Measurements from ENCODE around the gene GADL1.

GADL1 gene

GRCh38 chr3:30679045-30679444, 215.4 kb downstream of the GADL1 start:
- H3K9me3 ChIP-seq (ENCODE audit: control insufficient read depth, insufficient read depth, low read depth, low read length), result no peaks in the 10 kb centered on the region
- H3K27ac ChIP-seq (ENCODE audit: extremely low read depth, low read depth, low read length), result no peak overlapping the region
- H3K4me3 ChIP-seq (ENCODE audit: low read depth, low read length), result no peak overlapping the region
- peaks cover 0 to 25% of the 10 kb centered on the region in 2 experiments; a peak in 1 of 3 replicates for H3K36me3 ChIP-seq (ENCODE audit: control insufficient read depth in 2 of 2, insufficient read depth in 1 of 2, low read length in 2 of 2)
- no peak for TF ChIP-seq ZBTB49 (tag by site-specific recombination; IDR thresholded peaks at IDR 0.05; ENCODE audit: low read depth)
- TF ChIP-seq ZNF37A (tag by site-specific recombination; IDR thresholded peaks at IDR 0.05), result no peak
- no peak for TF ChIP-seq ZNF792 (tag by site-specific recombination; IDR thresholded peaks at IDR 0.05)
- TF ChIP-seq ZNF76 (tag by site-specific recombination; IDR thresholded peaks at IDR 0.05; ENCODE audit: borderline replicate concordance, low read depth), result no peak
- TF ChIP-seq ZNF623 (tag by site-specific recombination; IDR thresholded peaks at IDR 0.05), result no peak
- TF ChIP-seq ZNF292 (tag by site-specific recombination; IDR thresholded peaks at IDR 0.05; ENCODE audit: borderline replicate concordance, low read depth), result no peak
- no peaks in the 10 kb centered on the region for H3K4me1 ChIP-seq (ENCODE audit: control insufficient read depth, insufficient read depth, low read length)
- ChIA-PET CTCF (interaction anchor here (0.7 to 1.2 kb wide), 2 partner anchors 15 to 17 kb away, joined by 3 read pairs; no protein-coding TSS in a partner anchor), POLR2A (no interaction called here)

GRCh38 chr3:30677347-30677685, 217.1 kb downstream of the GADL1 start:
- H3K4me1 ChIP-seq (ENCODE audit: control insufficient read depth, insufficient read depth, low read length), result no peaks in the 10 kb centered on the region
- POLR2A ChIA-PET, result no interaction called here
- no peaks in the 10 kb centered on the region for H3K9me3 ChIP-seq (ENCODE audit: control insufficient read depth, insufficient read depth, low read depth, low read length)
- H3K36me3 ChIP-seq (ENCODE audit: control insufficient read depth in 2 of 2, insufficient read depth in 1 of 2, low read length in 2 of 2), result peaks cover 0 to 36% of the 10 kb centered on the region in 2 experiments; a peak in 1 of 3 replicates
- CTCF ChIA-PET, result no interaction called here
- no peak overlapping the region for H3K4me3 ChIP-seq (ENCODE audit: low read depth, low read length)
- no peak overlapping the region for H3K27ac ChIP-seq (ENCODE audit: extremely low read depth, low read depth, low read length)
- TF ChIP-seq ZNF341 (tag by site-specific recombination; IDR thresholded peaks at IDR 0.05; ENCODE audit: low read depth) (no peak), ZNF704 (tag by site-specific recombination; IDR thresholded peaks at IDR 0.05) (no peak), ZNF394 (tag by site-specific recombination; IDR thresholded peaks at IDR 0.05; ENCODE audit: borderline replicate concordance) (no peak), ZNF366 (tag by site-specific recombination; conservative IDR thresholded peaks at IDR 0.05) (no peak), ATF2 (tag by site-specific recombination; IDR thresholded peaks at IDR 0.05; ENCODE audit: low read depth) (no peak), ZNF548 (tag by site-specific recombination; IDR thresholded peaks at IDR 0.05) (no peak), ZNF629 (tag by site-specific recombination; IDR thresholded peaks at IDR 0.05) (no peak), ZNF280D (tag by site-specific recombination; IDR thresholded peaks at IDR 0.05) (no peak), ZNF518A (tag by site-specific recombination; conservative IDR thresholded peaks at IDR 0.05; ENCODE audit: low read depth) (no peak), HOXD13 (CRISPR knock-in tag; IDR thresholded peaks at IDR 0.05; ENCODE audit: borderline replicate concordance) (no peak), WT1 (tag by site-specific recombination; IDR thresholded peaks at IDR 0.05) (no peak), ZNF501 (tag by site-specific recombination; IDR thresholded peaks at IDR 0.05) (no peak)
